AG04450 (cell line): ENCODE measurements around the gene WDR1. TPM values are rescaled to one million over a fixed set of nuclear protein-coding genes. Genes with fewer than 3 reads are reported as not detected.

Experiments used
- CTCF ChIA-PET: fragments of 300-600, 350-600 bp; formaldehyde crosslinking; extraction: SDS; loops from one replicate; lab custom pipeline; 2022; ENCODE audit warnings: antibody characterized with exemption, inconsistent platforms; lab: Charles Lee
- POLR2A ChIA-PET: fragments of 350-600 bp; formaldehyde crosslinking; extraction: SDS; loops from one replicate; lab custom pipeline; 2021; ENCODE audit warnings: antibody characterized with exemption, inconsistent platforms; lab: Yijun Ruan, JAX
- DNase-seq: peaks from one replicate; pipeline ENCODE4 v3.0.0-alpha.2; 2011; ENCODE audit warnings: low read depth, low spot score
- H3K27ac ChIP-seq: one replicate; pipeline ENCODE4 v1.5.1; 2012; ENCODE audit warnings: low read depth, low read length, control low read depth
- H3K27me3 ChIP-seq: one replicate; pipeline ENCODE4 v1.6.0; 2012; ENCODE audit warnings: low read length; ENCODE audit not compliant: control insufficient read depth, insufficient read depth
- H3K4me3 ChIP-seq: 2 replicates; pipeline ENCODE4 v1.5.1; 2011; ENCODE audit warnings: mild to moderate bottlenecking, low read depth, low read length, control low read depth
- H3K9me3 ChIP-seq: 2 replicates; pipeline ENCODE4 v1.5.1; 2012; ENCODE audit warnings: low read length; ENCODE audit not compliant: control insufficient read depth, insufficient read depth
- CTCF ChIP-seq: IDR thresholded peaks from 2 replicates; pipeline ENCODE4 v1.5.1; 2011; ENCODE audit warnings: low read depth, low read length, control low read depth, inconsistent platforms
- polyA minus RNA-seq: library from RNA; depleted of rRNA, polyadenylated mRNA; stranded (reverse); fragments of >200 nt; gene quantifications from 2 replicates; pipeline ENCODE4 v1.2.3, GENCODE V29; 2011; rRNA and poly(A)+ RNA removed
- polyA plus RNA-seq: library from polyadenylated mRNA; depleted of rRNA; stranded (reverse); fragments of >200 nt; gene quantifications from 2 replicates; pipeline ENCODE4 v1.2.3, GENCODE V29; 2011; rRNA removed

The WDR1 gene
- polyA plus RNA-seq = 722 and 735 TPM in 2 replicates
- 648 and 799 TPM in 2 replicates for polyA minus RNA-seq

GRCh38 chr4:10116569-10117358 is at the start of gene WDR1:
TSS of gene WDR1 (minus strand) at chr4:10116799. CDS start at chr4:10116666, 133 bp downstream.
- peaks cover 2% of the 10 kb centered on the region for H3K27me3 ChIP-seq
- ChIA-PET POLR2A (interaction anchor here (0.7 to 4.5 kb wide), 19 partner anchors 9 to 349 kb away, joined by 3 to 75 read pairs (median 4); partner anchors contain the start of gene ZNF518B), CTCF (interaction anchor here (1.5 kb wide), 1 partner anchor 344 kb away, joined by 4 read pairs; no protein-coding TSS in a partner anchor)
- H3K4me3 ChIP-seq = peak within 1 kb of the TSS; percentile 87
- H3K27ac ChIP-seq = peak within 1 kb of the TSS; percentile 91
- no peaks in the 10 kb centered on the region; the same call in 1 of the 2 replicates for H3K9me3 ChIP-seq
- TF ChIP-seq CTCF = no peak
- DNase-seq = peak; percentile 90

- Histone ChIP-seq H3K9me3 (no peaks in the 10 kb centered on the region), H3K4me3 (no peak overlapping the region), H3K27ac (no peak overlapping the region), H3K27me3 (no peaks in the 10 kb centered on the region)
- POLR2A ChIA-PET = interaction anchor here (0.9 kb wide), 1 partner anchor 48 kb away, joined by 3 read pairs; the partner anchor contains the start of gene WDR1
- no peak for DNase-seq
- CTCF ChIA-PET = interaction anchor here (1.0 to 4.2 kb wide), 13 partner anchors 9 to 389 kb away, joined by 3 to 42 read pairs (median 7); no protein-coding TSS in a partner anchor
- TF ChIP-seq CTCF = peak; percentile 67
Measured at GRCh38 chr4:10164877-10165283, 48.3 kb upstream of the WDR1 start.

- no peak for TF ChIP-seq CTCF
- H3K27me3 ChIP-seq = no peaks in the 10 kb centered on the region
- H3K27ac ChIP-seq = no peak overlapping the region
- no peak overlapping the region for H3K4me3 ChIP-seq
- DNase-seq = no peak
- POLR2A ChIA-PET = interaction anchor here (0.6 kb wide), 1 partner anchor 47 kb away, joined by 3 read pairs; the partner anchor contains the start of gene WDR1
- CTCF ChIA-PET = interaction anchor here (0.7 to 4.2 kb wide), 6 partner anchors 10 to 388 kb away, joined by 3 to 42 read pairs (median 14); no protein-coding TSS in a partner anchor
- no peaks in the 10 kb centered on the region for H3K9me3 ChIP-seq
Measured at GRCh38 chr4:10163296-10163695, 46.7 kb upstream of the WDR1 start.

GRCh38 chr4:10162341-10163000 is 45.9 kb upstream of the WDR1 start:
- no peak overlapping the region for H3K4me3 ChIP-seq
- H3K9me3 ChIP-seq = no peaks in the 10 kb centered on the region
- DNase-seq = no peak
- ChIA-PET POLR2A (no interaction called here), CTCF (interaction anchor here (0.6 to 4.2 kb wide), 5 partner anchors 9 to 402 kb away, joined by 4 to 42 read pairs (median 4); no protein-coding TSS in a partner anchor)
- H3K27ac ChIP-seq = no peak overlapping the region
- no peaks in the 10 kb centered on the region for H3K27me3 ChIP-seq
- TF ChIP-seq CTCF = no peak
